HEK293 (cell line): ENCODE measurements around the gene FLT3LG.
A peak's percentile ranks its signal among the peaks of the same experiment; 100 is the strongest.

Experiments used
- CTCF ChIA-PET: fragments of 350-600 bp; formaldehyde crosslinking; extraction: SDS; loops from one replicate; lab custom pipeline; 2021; ENCODE audit warnings: antibody characterized with exemption; lab: Yijun Ruan, JAX
- POLR2A ChIA-PET: fragments of 300-600 bp; formaldehyde crosslinking; extraction: SDS; loops from one replicate; lab custom pipeline; 2020; ENCODE audit warnings: antibody characterized with exemption, inconsistent platforms; lab: Yijun Ruan, JAX
- H3K27ac ChIP-seq: fragments of 200-500 bp; sonication (Bioruptor generic); 2 replicates; pipeline ENCODE4 v1.5.1; 2014; ENCODE audit warnings: low read depth, low read length, control low read depth, inconsistent platforms; ENCODE audit errors: extremely low read depth
- H3K36me3 ChIP-seq, 2 experiments: fragments of 200-500 bp in 1 of 2; sonication (Bioruptor generic) in 1 of 2; 1 replicate in 1 of 2; 2 replicates in 1 of 2; pipeline ENCODE4 v1.5.1; 2014 to 2017; ENCODE audit warnings: inconsistent platforms in 2 of 2, low read length in 2 of 2; ENCODE audit not compliant: control insufficient read depth in 2 of 2, insufficient read depth in 1 of 2
- H3K4me1 ChIP-seq: fragments of 200-500 bp; sonication (Bioruptor generic); 2 replicates; pipeline ENCODE4 v1.5.1; 2014; ENCODE audit warnings: mild to moderate bottlenecking, low read length, inconsistent platforms; ENCODE audit not compliant: control insufficient read depth, insufficient read depth
- H3K4me3 ChIP-seq: 2 replicates; pipeline ENCODE4 v1.5.1; 2011; ENCODE audit warnings: low read depth, mild to moderate bottlenecking, control low read depth, low read length, moderate library complexity
- H3K9me3 ChIP-seq: fragments of 200-500 bp; sonication (Bioruptor generic); 2 replicates; pipeline ENCODE4 v1.5.1; 2014; ENCODE audit warnings: low read depth, low read length, inconsistent platforms; ENCODE audit not compliant: control insufficient read depth, insufficient read depth
- EGR2 ChIP-seq: fragments of 450-650 bp; formaldehyde crosslinking; IDR thresholded peaks from 2 replicates; pipeline ENCODE4 v1.5.1; 2016; ENCODE audit warnings: low read depth, missing biosample characterization, missing genetic modification characterization
- FEZF1 ChIP-seq: fragments of 450-650 bp; formaldehyde crosslinking; IDR thresholded peaks from 2 replicates; pipeline ENCODE4 v1.5.1; 2016; ENCODE audit warnings: missing biosample characterization, missing genetic modification characterization
- IKZF3 ChIP-seq: fragments of 450-650 bp; IDR thresholded peaks from 2 replicates; pipeline ENCODE4 v1.5.0; 2018; ENCODE audit warnings: missing biosample characterization, mild to moderate bottlenecking, missing genetic modification characterization, moderate library complexity
- KLF1 ChIP-seq: fragments of 450-650 bp; formaldehyde crosslinking; IDR thresholded peaks from 2 replicates; pipeline ENCODE4 v1.5.1; 2016; ENCODE audit warnings: missing biosample characterization, missing genetic modification characterization
- OSR2 ChIP-seq: fragments of 450-650 bp; formaldehyde crosslinking; IDR thresholded peaks from 2 replicates; pipeline ENCODE4 v1.5.1; 2016; ENCODE audit warnings: missing biosample characterization, missing genetic modification characterization
- TRIM28 ChIP-seq: IDR thresholded peaks from 2 replicates; pipeline ENCODE4 v1.6.1; 2011; ENCODE audit warnings: low read length, control low read depth, borderline replicate concordance
- ZBTB17 ChIP-seq: fragments of 450-650 bp; formaldehyde crosslinking; IDR thresholded peaks from 2 replicates; pipeline ENCODE4 v1.5.1; 2016; ENCODE audit warnings: missing biosample characterization, missing genetic modification characterization
- ZBTB21 ChIP-seq: fragments of 450-650 bp; formaldehyde crosslinking; IDR thresholded peaks from 2 replicates; pipeline ENCODE4 v1.5.1; 2017; ENCODE audit warnings: missing biosample characterization, missing genetic modification characterization
- ZBTB48 ChIP-seq: fragments of 450-650 bp; formaldehyde crosslinking; IDR thresholded peaks from 2 replicates; pipeline ENCODE4 v1.5.1; 2016; ENCODE audit warnings: missing biosample characterization, missing genetic modification characterization
- ZEB2 ChIP-seq: fragments of 450-650 bp; formaldehyde crosslinking; IDR thresholded peaks from 2 replicates; pipeline ENCODE4 v1.5.1; 2016; ENCODE audit warnings: missing biosample characterization, missing genetic modification characterization
- ZFP37 ChIP-seq: fragments of 450-650 bp; formaldehyde crosslinking; IDR thresholded peaks from 2 replicates; pipeline ENCODE4 v1.5.1; 2016; ENCODE audit warnings: missing biosample characterization, missing genetic modification characterization
- ZNF19 ChIP-seq: fragments of 450-650 bp; formaldehyde crosslinking; IDR thresholded peaks from 2 replicates; pipeline ENCODE4; 2016; ENCODE audit warnings: missing biosample characterization, missing genetic modification characterization, low read depth
- ZNF221 ChIP-seq: fragments of 450-650 bp; formaldehyde crosslinking; IDR thresholded peaks from 2 replicates; pipeline ENCODE4 v1.5.1; 2017; ENCODE audit warnings: missing biosample characterization, missing genetic modification characterization, borderline replicate concordance
- ZNF394 ChIP-seq: fragments of 450-650 bp; formaldehyde crosslinking; IDR thresholded peaks from 2 replicates; pipeline ENCODE4 v1.5.1; 2016; ENCODE audit warnings: missing biosample characterization, missing genetic modification characterization, mild to moderate bottlenecking, moderate library complexity, borderline replicate concordance
- ZNF433 ChIP-seq: fragments of 450-650 bp; formaldehyde crosslinking; IDR thresholded peaks from 2 replicates; pipeline ENCODE4 v1.5.1; 2016; ENCODE audit warnings: missing biosample characterization, missing genetic modification characterization, low read depth
- ZNF501 ChIP-seq: fragments of 450-650 bp; formaldehyde crosslinking; IDR thresholded peaks from 2 replicates; pipeline ENCODE4 v1.5.1; 2016; ENCODE audit warnings: missing biosample characterization, missing genetic modification characterization
- ZNF558 ChIP-seq: fragments of 450-650 bp; formaldehyde crosslinking; IDR thresholded peaks from 2 replicates; pipeline ENCODE4 v1.5.1; 2016; ENCODE audit warnings: missing biosample characterization, missing genetic modification characterization
- ZNF560 ChIP-seq: fragments of 450-650 bp; formaldehyde crosslinking; IDR thresholded peaks from 2 replicates; pipeline ENCODE4 v1.5.1; 2017; ENCODE audit warnings: missing biosample characterization, missing genetic modification characterization, borderline replicate concordance
- ZNF600 ChIP-seq: fragments of 450-650 bp; formaldehyde crosslinking; IDR thresholded peaks from 2 replicates; pipeline ENCODE4 v1.5.1; 2016; ENCODE audit warnings: missing biosample characterization, missing genetic modification characterization
- ZNF629 ChIP-seq: fragments of 450-650 bp; formaldehyde crosslinking; IDR thresholded peaks from 2 replicates; pipeline ENCODE4 v1.5.1; 2017; ENCODE audit warnings: missing biosample characterization, missing genetic modification characterization
- ZNF660 ChIP-seq: fragments of 450-650 bp; IDR thresholded peaks from 2 replicates; pipeline ENCODE4 v1.5.1; 2018; ENCODE audit warnings: missing biosample characterization, mild to moderate bottlenecking, missing genetic modification characterization
- ZNF792 ChIP-seq: fragments of 450-650 bp; formaldehyde crosslinking; IDR thresholded peaks from 2 replicates; pipeline ENCODE4 v1.5.1; 2016; ENCODE audit warnings: missing biosample characterization, missing genetic modification characterization
- ZSCAN30 ChIP-seq: fragments of 450-650 bp; IDR thresholded peaks from 2 replicates; pipeline ENCODE4 v1.5.1; 2018; ENCODE audit warnings: missing biosample characterization, mild to moderate bottlenecking, missing genetic modification characterization, moderate library complexity
- ZXDB ChIP-seq: fragments of 450-650 bp; formaldehyde crosslinking; IDR thresholded peaks from 2 replicates; pipeline ENCODE4 v1.5.1; 2016; ENCODE audit warnings: missing biosample characterization, missing genetic modification characterization
- TF ChIP-seq, protein P1 (sequence below): fragments of 450-650 bp; formaldehyde crosslinking; IDR thresholded peaks from 2 replicates; pipeline ENCODE4 v1.5.0; 2017; ENCODE audit warnings: missing biosample characterization, missing genetic modification characterization, borderline replicate concordance
- TF ChIP-seq, protein P2 (sequence below): fragments of 450-650 bp; IDR thresholded peaks from 2 replicates; pipeline ENCODE4 v1.5.1; 2018; ENCODE audit warnings: missing biosample characterization, mild to moderate bottlenecking, missing genetic modification characterization
- TF ChIP-seq, protein P3 (sequence below): fragments of 450-650 bp; formaldehyde crosslinking; IDR thresholded peaks from 2 replicates; pipeline ENCODE4 v1.5.1; 2016; ENCODE audit warnings: missing biosample characterization, missing genetic modification characterization, low read depth
- TF ChIP-seq, protein P4 (sequence below): fragments of 450-650 bp; formaldehyde crosslinking; IDR thresholded peaks from 2 replicates; pipeline ENCODE4 v1.5.1; 2016; ENCODE audit warnings: missing biosample characterization, missing genetic modification characterization

The FLT3LG gene

DNA sequence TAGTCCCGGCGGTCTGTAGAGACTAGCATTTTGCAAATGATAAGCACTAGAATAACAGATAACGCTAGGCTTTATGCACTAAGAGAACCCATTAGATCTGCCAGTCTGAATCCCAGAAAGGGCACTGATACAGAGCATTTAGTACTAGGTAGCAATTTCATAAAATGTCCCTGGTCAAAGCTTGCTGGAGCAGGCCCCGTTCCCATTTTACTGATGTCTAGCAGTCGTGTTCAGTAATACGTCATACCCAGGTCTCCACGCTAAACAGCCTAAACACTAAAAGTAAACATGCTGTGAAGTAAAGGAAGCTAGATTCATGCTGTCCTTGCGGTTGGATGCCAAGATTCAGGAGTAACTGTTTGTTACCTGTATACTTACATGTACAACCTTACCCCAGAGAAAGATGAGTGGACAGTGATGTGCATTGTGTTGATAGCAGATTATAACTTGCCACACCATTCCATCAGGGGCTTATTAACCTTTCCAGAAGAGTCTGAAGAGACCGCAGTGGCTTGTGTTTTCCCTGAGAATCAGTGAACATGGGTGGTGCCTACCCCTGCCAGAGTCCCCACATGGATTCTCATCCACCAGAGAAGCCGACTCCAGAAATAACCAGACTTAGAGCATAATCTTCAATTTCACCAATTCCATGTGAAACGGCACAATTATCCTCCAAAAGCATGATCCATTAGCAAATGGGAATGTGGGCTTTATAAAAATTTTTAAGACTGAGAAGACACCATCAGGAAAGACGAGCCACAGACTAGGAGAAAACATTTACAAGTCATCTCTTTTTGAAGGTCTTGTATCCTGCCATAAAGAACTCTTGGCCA, 18.8 kb downstream of the FLT3LG start:
- peak; percentile 57; the same call in 1 of the 2 replicates for TF ChIP-seq ZEB2 (tag by site-specific recombination)
- TF ChIP-seq, protein P1, sequence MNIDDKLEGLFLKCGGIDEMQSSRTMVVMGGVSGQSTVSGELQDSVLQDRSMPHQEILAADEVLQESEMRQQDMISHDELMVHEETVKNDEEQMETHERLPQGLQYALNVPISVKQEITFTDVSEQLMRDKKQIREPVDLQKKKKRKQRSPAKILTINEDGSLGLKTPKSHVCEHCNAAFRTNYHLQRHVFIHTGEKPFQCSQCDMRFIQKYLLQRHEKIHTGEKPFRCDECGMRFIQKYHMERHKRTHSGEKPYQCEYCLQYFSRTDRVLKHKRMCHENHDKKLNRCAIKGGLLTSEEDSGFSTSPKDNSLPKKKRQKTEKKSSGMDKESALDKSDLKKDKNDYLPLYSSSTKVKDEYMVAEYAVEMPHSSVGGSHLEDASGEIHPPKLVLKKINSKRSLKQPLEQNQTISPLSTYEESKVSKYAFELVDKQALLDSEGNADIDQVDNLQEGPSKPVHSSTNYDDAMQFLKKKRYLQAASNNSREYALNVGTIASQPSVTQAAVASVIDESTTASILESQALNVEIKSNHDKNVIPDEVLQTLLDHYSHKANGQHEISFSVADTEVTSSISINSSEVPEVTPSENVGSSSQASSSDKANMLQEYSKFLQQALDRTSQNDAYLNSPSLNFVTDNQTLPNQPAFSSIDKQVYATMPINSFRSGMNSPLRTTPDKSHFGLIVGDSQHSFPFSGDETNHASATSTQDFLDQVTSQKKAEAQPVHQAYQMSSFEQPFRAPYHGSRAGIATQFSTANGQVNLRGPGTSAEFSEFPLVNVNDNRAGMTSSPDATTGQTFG (tag by site-specific recombination): no peak
- 0 out of 2 replicates have a peak, but pooled peaks have one; percentile 62 for TF ChIP-seq ZNF792
- peak; percentile 92 for TF ChIP-seq ZBTB21 (tag by site-specific recombination)
- no peak for TF ChIP-seq ZNF560 (tag by site-specific recombination)
- TF ChIP-seq, protein P2, sequence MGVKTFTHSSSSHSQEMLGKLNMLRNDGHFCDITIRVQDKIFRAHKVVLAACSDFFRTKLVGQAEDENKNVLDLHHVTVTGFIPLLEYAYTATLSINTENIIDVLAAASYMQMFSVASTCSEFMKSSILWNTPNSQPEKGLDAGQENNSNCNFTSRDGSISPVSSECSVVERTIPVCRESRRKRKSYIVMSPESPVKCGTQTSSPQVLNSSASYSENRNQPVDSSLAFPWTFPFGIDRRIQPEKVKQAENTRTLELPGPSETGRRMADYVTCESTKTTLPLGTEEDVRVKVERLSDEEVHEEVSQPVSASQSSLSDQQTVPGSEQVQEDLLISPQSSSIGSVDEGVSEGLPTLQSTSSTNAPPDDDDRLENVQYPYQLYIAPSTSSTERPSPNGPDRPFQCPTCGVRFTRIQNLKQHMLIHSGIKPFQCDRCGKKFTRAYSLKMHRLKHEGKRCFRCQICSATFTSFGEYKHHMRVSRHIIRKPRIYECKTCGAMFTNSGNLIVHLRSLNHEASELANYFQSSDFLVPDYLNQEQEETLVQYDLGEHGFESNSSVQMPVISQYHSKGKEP (tag by site-specific recombination): no peak
- no peak for TF ChIP-seq ZNF221 (tag by site-specific recombination)
- 0 out of 2 replicates have a peak, but pooled peaks have one; percentile 55 for TF ChIP-seq ZXDB (tag by site-specific recombination)
- TF ChIP-seq TRIM28: peak; percentile 55; the same call in 1 of the 2 replicates
- TF ChIP-seq IKZF3 (tag by site-specific recombination): peak; percentile 52; the same call in 1 of the 2 replicates
- TF ChIP-seq KLF1: no peak
- TF ChIP-seq, protein P3, sequence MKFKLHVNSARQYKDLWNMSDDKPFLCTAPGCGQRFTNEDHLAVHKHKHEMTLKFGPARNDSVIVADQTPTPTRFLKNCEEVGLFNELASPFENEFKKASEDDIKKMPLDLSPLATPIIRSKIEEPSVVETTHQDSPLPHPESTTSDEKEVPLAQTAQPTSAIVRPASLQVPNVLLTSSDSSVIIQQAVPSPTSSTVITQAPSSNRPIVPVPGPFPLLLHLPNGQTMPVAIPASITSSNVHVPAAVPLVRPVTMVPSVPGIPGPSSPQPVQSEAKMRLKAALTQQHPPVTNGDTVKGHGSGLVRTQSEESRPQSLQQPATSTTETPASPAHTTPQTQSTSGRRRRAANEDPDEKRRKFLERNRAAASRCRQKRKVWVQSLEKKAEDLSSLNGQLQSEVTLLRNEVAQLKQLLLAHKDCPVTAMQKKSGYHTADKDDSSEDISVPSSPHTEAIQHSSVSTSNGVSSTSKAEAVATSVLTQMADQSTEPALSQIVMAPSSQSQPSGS (tag by site-specific recombination): peak; percentile 82; the same call in 1 of the 2 replicates
- no peak for TF ChIP-seq FEZF1 (tag by site-specific recombination)
- peak; percentile 81; the same call in 1 of the 2 replicates for TF ChIP-seq ZSCAN30 (tag by site-specific recombination)
- peak; percentile 27; the same call in 1 of the 2 replicates for TF ChIP-seq OSR2 (tag by site-specific recombination)
- TF ChIP-seq ZNF558 (tag by site-specific recombination): no peak
- TF ChIP-seq ZBTB48: no peak
- peak; percentile 46; the same call in 1 of the 2 replicates for TF ChIP-seq ZFP37 (tag by site-specific recombination)
- peak; percentile 52; the same call in 1 of the 2 replicates for TF ChIP-seq ZNF660 (tag by site-specific recombination)
- TF ChIP-seq, protein P4, sequence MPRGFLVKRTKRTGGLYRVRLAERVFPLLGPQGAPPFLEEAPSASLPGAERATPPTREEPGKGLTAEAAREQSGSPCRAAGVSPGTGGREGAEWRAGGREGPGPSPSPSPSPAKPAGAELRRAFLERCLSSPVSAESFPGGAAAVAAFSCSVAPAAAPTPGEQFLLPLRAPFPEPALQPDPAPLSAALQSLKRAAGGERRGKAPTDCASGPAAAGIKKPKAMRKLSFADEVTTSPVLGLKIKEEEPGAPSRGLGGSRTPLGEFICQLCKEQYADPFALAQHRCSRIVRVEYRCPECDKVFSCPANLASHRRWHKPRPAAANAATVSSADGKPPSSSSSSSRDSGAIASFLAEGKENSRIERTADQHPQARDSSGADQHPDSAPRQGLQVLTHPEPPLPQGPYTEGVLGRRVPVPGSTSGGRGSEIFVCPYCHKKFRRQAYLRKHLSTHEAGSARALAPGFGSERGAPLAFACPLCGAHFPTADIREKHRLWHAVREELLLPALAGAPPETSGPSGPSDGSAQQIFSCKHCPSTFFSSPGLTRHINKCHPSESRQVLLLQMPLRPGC (tag by site-specific recombination): peak; percentile 44; the same call in 1 of the 2 replicates
- TF ChIP-seq ZNF394 (tag by site-specific recombination): no peak; the same call in 1 of the 2 replicates
- TF ChIP-seq ZNF19 (tag by site-specific recombination): no peak
- no peak for TF ChIP-seq ZNF433 (tag by site-specific recombination)
- peak; percentile 64 for TF ChIP-seq ZNF600 (tag by site-specific recombination)
- TF ChIP-seq EGR2 (tag by site-specific recombination): no peak
- peak; percentile 54 for TF ChIP-seq ZBTB17
- 0 out of 2 replicates have a peak, but pooled peaks have one; percentile 11 for TF ChIP-seq ZNF501
- TF ChIP-seq ZNF629 (tag by site-specific recombination): peak; percentile 95
- peaks cover 8% of the 10 kb centered on the region for H3K4me1 ChIP-seq
- ChIA-PET POLR2A (interaction anchor here (0.7 to 1.3 kb wide), 7 partner anchors 8 to 54 kb away, joined by 3 to 7 read pairs (median 4); partner anchors contain the start of genes FCGRT and PIH1D1), CTCF (interaction anchor here (1.2 to 1.4 kb wide), 2 partner anchors 10 to 78 kb away, joined by 4 to 8 read pairs; no protein-coding TSS in a partner anchor)
- peak overlapping the region; percentile 28 for H3K27ac ChIP-seq
- no peaks in the 10 kb centered on the region for H3K9me3 ChIP-seq
- H3K4me3 ChIP-seq: no peak overlapping the region
- peaks cover 15 to 66% of the 10 kb centered on the region in 2 experiments for H3K36me3 ChIP-seq
